HCT116 (cell line): ENCODE data around the gene ZNF423.

Source experiments
- ATF3 ChIP-seq: IDR thresholded peaks from 2 replicates; pipeline ENCODE4 v1.6.1; 2012
- CTCF ChIP-seq, 3 experiments: fragments of 200-600 bp in 1 of 3; sonication (generic) in 1 of 3; IDR thresholded peaks in 2 of 3; conservative IDR thresholded peaks in 1 of 3; 2 replicates each; pipeline ENCODE4 v1.5.1; 2012 to 2017; ENCODE audit warnings: low read depth in 2 of 3, low read length in 2 of 3, antibody characterized with exemption in 1 of 3, borderline replicate concordance in 1 of 3, control low read depth in 1 of 3, mild to moderate bottlenecking in 1 of 3, mixed read lengths in 1 of 3, mixed run types in 1 of 3, moderate library complexity in 1 of 3; ENCODE audit not compliant: insufficient read depth in 1 of 3
- EZH2 ChIP-seq: fragments of 200-600 bp; sonication (generic); IDR thresholded peaks from 2 replicates; pipeline ENCODE4 v1.6.1; 2017; ENCODE audit warnings: antibody characterized with exemption, mixed run types
- JUND ChIP-seq: IDR thresholded peaks from 2 replicates; pipeline ENCODE4 v1.6.1; 2012
- POLR2A ChIP-seq: IDR thresholded peaks from 2 replicates; pipeline ENCODE4 v1.7.0; 2011; ENCODE audit warnings: borderline replicate concordance; ENCODE audit not compliant: insufficient read depth, insufficient read length; ENCODE audit errors: extremely low read depth
- RAD21 ChIP-seq: IDR thresholded peaks from 2 replicates; pipeline ENCODE4 v1.6.1; 2012; ENCODE audit warnings: low read depth, mild to moderate bottlenecking
- SP1 ChIP-seq: IDR thresholded peaks from 2 replicates; pipeline ENCODE4 v1.6.1; 2012; ENCODE audit warnings: low read depth
- ZNF274 ChIP-seq: fragments of 200-500 bp; sonication (Bioruptor generic); IDR thresholded peaks from 2 replicates; pipeline ENCODE4 v1.6.1; 2014; ENCODE audit warnings: mild to moderate bottlenecking, low read depth, low read length, inconsistent platforms

- TF ChIP-seq CTCF (IDR thresholded peaks at IDR 0.05 in 2 of 3, conservative IDR thresholded peaks at IDR 0.05 in 1 of 3; ENCODE audit: borderline replicate concordance in 1 of 3, insufficient read depth in 1 of 3, low read depth in 2 of 3, low read length in 2 of 3) (no peak), SP1 (no peak), POLR2A (no peak), ATF3 (no peak), JUND (no peak), RAD21 (no peak), ZNF274 (no peak), EZH2 (no peak)
Measured at GRCh38 chr16:49545243-49545642, 310.7 kb downstream of the ZNF423 start.
